SW 1271 (cell line): ENCODE measurements around the gene PPARD.
"Not testable (repeated sequence)": the region's sequence is repeated elsewhere in the genome, so short reads cannot be mapped to it uniquely, and the experiment has no call there.

Experiments
- DNase-seq, 2 experiments: peaks; one replicate each; lab custom pipeline; 2025; lab: John Stamatoyannopoulos, UW

Gene PPARD

DNA sequence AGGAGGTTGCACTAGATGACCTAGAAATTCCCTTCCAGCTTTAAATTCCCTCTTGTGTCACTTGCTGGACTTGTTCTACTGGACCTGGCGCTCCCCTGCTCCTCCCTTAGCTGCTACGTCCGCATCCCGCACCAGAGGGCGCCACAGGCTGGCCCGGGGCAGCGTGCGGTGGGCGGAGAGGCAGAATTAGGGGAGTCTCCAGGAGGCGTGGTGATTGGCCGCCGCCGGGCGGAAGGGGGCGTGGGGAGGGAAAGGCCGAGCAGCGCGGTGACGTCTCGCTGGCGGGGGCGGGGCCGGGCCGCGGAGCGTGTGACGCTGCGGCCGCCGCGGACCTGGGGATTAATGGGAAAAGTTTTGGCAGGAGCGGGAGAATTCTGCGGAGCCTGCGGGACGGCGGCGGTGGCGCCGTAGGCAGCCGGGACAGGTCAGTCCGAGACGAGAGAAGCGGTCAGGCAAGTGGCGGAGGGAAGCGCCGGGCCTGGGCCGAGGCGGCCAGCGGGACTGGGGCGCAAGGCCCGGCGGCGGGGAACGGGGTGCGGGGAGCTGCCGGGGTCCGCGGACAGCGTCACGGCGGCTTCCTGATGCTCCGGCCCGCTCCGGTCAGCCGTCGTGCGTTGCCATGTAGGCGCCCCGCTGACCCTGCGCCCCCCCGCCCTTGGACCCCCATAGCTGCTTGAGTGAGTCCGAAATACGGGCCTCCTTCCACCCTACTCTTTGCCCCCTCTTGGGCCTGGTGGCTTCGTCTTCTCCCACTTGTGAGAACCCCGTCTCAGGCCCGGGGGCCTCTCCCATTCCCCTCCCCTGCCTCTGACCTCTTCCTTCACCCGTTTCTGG lies at the start of gene PPARD:
PPARD (plus strand) TSS at position 301 of the 834 bp plus-strand sequence. CDS start 68,530 bp downstream, outside the sequence.
- DNase-seq: peak; percentile 68 to 95

DNA sequence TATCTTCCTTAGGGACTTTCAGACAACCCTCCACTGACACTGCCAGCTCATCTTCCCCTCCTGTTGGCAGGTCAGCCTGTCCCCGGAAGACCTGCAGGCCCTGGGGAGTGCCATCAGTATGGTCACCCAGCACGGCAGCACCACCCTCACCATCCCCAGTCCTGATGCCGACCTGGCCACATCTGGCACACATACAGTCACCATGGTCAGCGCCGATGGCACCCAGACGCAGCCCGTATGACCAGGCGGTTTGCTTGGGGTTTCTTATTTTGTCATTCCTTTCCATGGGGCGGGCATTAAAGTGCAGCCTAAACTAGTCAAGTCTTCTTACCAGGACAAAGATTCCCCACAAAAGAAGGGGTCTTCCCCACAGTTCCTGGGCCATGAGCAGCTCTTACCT lies 48.7 kb upstream of the PPARD start:
- no peak for DNase-seq

DNA sequence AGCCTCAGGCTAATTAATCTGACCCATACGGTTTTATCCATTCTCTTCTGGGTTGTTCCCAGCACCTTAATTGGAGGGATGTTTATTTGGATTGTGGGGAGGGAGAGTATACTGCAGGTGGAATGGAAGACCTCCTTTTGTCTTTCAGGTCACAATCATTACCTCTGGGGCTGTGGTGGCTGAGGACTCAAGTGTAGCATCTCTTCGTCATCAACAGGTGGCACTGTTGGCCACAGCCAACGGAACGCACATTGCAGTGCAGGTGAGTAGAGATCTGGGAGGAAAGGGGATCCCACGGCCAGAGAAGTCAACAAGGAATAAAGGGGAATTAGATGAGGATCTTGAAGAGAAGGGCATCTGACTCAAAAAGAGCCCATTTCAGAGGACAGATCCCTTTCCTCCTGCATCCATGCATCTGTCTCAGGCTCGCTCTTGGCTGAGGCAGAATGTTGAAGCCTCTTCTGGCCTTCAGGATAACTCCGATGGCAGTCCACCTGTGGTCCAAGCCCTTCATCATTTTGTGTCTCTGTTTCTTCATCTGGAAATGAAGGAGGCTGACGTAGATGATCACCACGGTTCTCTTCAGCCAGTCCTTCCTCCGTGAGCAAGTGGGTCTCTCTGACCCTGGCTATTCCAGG lies 47.9 kb upstream of the PPARD start:
- no peak for DNase-seq

DNA sequence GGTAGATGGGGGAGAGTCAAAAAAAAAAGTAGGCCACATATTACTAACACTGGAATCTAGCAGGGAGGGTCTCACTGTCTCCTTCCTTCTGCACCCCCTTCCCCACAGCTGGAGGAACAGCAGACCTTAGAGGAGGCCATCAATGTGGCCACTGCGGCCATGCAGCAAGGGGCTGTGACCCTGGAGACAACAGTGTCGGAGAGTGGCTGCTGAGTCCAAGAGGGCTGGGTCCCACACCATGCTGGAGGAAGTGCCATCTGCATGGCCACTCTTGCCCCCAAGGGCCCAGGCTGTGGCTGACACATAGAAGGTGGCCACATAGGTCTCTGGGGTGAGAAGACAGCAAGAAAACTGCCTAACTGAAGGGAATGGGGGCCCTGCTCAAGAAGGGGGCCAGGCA lies 47.3 kb upstream of the PPARD start:
- DNase-seq: no peak

DNA sequence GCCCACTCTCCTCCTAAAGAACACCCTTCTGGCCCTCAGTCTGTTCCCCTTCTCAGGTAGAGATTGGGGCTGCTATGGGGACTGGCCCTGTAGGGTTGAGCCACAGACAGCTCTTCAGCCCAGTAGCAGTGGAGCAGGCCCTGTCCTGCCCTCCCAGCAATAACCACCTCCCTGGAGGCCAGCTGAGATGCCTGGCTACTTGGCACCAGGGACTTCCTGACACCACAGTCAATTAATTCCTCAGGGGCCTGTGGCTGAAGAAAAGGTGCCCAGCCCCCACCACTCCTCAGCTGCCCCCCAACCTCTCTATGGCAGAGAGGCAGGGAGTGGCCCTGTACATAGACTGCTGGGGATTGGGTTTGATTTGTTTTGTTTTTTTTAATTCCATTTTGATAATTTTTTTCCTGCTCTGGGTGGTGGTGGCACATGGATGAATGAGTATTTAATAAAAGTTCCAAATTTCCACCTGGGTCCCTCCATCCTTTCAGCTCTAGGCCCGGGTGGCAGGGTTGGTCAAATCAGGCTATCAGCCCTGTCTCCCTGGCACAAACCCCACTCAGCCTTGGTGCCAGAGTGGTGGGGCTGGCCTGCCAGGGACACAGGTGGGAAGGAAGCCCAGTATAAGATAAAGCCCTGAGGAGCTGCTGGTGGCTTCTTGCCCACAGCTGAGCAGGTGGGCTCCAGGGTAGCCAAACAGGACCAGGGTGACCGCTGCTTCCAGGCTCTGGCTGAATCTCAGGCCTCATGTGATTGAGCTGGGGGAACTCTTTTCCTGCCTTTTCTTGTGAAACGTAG lies 46.6 kb upstream of the PPARD start:
- no peak for DNase-seq

DNA sequence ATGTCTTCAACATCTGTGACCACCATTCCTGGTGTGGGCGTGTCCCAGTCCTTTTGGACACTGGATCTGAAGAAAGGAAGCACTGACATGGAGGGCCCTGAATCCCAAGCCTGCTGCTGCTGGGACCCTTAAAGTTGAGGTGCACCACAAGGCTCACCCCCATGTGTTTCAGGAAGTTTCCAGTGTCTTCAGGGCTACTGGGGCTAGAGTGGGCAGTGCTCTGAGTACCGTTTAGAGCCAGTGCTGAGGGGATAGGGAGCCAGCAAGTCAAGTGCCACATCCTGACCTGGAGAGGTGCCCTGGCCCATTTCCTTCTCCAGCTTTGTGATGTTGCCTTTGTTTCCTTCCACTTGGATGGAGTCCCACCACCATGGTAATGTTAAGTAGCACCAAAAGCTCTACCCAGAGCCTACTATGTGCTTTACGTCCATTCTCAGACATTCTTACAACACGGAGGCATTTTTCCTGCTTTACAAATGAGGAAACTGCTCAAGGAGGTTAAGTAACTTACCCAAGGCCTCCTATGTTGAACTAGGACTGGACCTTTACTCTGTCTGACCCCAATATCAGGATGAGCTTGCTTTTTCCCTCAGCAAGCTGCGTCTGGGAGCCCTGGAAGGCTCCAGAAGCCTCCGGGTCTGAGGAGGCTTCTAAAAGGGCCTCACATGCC lies 45.3 kb upstream of the PPARD start:
- DNase-seq: no peak

DNA sequence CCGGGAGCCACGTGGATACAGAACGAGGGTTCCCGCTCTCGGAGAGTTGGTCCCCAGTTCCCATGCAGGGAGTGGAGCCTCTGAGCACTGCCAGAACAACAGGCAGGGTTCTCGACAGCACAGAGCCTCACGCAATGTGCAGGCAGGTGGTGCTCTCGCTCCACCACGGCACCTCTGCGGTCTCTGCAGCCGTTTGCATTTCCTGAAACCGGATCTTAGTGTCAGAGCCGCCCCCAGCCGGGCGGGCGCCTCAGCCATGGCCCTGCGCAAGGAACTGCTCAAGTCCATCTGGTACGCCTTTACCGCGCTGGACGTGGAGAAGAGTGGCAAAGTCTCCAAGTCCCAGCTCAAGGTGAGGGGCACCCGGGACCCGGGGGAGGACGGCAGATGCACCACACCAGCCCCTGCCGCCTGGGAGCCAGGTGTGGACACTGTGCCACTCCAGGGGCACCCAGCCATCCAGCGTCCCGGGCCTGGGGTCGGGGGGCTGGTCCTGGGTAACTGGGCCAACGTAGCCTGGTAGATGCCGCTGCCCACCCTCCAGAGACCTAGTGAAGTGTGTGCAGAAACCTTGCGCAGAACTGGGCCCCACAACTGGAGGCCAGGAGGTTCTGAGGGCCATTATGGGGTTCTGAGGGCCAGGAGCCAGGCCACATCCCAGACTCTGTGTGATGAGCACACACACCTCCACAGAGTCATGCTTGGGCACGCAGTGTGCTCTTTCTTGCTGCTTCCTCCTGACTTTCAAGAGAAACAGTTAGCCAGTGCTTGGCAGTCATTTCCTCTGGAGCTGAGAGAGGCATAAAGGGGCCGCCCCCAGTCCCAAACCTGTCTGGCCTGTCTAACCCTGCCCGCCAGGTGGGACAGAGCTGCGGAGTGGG lies 44.5 kb upstream of the PPARD start, which contains the start of gene DEF6:
DEF6 (plus strand) TSS at position 218 of the 881 bp plus-strand sequence; CDS start at position 257, 39 bp downstream.
- no peak for DNase-seq

DNA sequence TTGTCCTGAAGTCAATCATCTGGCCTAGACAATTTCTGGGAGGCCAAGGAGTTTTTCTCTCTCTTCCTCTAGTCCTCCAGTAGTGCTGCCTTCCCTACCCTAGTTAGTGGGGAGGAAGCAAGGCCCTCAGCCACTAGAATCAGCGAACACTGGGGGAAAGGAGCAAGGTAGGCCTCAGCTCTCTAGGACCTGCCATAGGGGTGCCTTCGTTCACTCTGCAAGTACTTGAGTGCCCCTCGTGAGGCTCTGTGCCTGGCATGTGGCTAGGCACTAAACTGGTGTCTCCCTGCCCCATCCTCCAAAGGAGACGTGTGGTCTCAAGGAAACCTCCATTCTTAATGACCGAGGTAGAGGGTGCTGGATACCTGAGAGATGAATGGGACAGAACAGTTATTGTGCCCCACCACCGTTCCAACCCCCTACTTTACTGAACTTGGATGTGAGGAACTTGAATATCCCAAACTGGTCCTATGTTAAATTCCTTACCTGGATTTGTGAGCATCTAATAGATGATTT lies 43.7 kb upstream of the PPARD start:
- no peak for DNase-seq

DNA sequence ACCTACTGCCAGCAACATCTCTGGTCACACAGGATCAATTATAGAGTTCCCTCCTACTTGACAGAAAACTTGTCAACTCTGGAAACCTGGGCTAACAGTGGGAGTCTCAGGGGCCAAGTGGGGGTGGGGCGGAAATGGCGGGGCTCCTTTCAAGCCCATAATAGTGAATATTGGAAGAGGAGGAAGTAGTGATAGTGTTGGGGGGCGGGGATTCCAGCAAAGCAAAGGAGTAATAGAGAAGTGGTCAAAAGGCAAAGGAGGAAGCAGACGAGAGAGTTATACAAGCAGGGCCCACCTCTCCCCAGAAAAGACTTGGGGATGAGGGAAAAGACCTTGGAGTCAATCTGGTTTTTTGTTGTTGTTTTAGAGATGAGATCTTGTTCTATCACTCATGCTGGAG lies 42.7 kb upstream of the PPARD start:
- no peak for DNase-seq

DNA sequence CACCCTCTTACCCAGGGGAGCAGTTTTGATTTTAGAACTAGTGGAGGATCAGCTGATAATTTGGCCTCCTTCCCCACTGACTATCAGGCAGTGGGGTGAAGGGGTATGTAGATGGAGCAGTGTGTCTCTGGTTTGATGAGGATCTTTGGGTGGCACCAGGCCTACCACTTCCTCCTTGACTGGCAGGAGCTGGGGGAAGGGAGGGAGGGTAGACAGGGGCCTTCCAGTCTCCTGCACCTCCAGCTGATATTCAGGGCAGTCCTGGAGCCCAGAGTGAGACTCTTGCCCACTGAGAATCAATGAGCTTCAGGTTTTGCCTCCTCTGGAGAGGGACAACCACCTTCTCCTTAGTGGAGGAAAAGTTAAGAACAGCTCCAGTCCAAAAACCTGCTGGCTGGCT lies 41.5 kb upstream of the PPARD start:
- DNase-seq: no peak

DNA sequence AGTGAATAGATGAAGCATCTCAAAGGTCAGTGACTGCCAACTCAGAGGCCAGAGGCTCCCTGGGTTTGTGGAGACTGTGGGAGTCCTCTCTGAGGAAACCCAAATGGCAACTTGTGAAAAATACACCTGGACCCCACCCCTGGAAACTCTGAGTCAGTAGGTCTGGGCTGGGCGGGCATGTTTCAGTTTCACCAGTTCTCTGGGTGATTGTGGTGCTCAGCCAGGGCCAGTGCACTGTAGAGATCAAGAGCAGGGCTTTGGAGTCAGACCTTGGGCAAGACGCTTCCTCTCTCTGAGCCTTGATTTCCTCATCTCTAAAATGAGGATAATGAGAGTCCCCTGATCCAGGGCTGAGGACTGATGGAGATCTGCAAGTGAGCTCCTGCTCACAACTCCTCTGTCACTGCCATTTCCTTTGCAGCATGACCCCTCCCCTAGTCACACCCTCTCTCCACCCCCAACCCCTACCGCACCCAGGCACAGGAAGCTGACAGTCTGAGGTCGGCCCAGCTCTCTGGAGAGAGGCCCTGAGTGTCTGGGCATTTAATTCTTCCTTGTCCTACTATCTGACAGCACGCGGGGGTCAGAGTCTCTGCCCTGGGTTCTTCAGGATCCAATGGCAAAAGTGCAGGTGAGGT lies 39.6 kb upstream of the PPARD start:
- no peak for DNase-seq

DNA sequence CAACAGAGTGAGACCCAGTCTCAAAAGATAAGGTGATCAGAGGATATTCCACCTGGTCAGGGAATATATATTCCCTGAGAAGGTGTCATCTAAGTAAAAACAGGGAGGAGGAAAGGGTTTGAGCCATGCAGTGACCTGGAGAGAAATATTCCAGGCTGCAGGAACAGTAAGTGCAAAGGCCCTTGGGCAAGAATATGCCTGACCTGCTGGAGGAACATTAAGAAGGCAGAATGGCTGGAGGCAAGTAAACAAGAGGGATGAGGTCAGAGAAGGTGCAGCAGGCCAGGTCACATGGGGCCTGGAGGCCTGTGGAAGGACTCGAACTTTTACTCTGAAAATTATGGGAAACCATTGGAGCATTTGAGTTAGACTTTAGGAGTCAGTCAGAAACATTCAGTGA lies 38.1 kb upstream of the PPARD start:
- no peak for DNase-seq

DNA sequence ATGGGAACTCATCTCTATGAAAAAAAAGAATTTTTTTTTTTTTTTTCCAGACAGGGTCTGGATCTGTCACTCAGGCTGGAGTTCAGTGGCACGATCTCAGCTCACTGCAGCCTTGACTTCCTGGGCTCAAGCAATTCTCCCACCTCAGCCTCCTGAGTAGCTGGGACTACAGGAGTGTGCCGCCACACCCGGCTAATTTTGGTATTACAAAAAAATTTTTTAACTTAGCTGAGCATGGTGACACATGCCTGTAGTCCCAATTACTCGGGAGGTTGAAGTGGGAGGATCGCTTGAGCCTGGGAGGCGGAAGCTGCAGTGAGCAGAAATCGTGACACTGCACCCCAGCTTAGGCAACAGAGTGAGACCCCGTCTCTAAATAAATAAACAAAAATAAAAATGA lies 37.2 kb upstream of the PPARD start:
- DNase-seq: no peak

DNA sequence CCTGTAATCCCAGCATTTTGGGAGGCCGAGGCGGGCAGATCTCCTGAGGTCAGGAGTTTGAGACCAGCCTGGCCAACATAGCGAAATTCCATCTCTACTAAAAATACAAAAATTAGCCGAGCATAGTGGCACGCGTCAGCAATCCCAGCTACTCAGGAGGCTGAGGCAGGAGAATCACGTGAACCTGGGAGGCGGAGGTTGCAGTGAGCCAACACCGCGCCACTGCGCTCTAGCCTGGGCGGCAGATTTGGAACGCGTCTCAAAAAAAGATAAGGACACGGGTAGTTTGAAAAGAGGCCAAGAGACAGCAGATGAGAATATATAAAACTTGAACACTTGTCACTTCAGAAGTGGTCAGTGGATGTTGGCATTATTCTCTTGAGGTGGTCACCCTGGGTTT lies 35.2 kb upstream of the PPARD start:
- not testable (repeated sequence) for DNase-seq

DNA sequence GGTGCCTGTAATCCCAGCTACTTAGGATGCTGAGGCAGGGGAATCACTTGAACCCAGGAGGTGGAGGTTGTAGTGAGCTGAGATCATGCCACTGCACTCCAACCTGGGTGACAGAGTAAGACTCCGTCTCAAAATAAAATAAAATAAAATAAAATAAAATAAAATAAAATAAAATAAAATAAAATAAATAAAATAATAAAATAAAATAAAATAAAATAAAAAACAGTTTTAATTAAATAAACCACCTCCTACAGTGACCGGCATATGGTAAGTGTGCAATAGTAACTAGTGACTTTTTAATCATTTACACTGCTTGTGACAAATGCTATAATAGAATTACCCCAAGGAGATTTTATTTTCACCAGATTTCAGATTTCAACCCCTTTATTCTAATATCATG lies 33.8 kb upstream of the PPARD start:
- DNase-seq: not testable (repeated sequence)

DNA sequence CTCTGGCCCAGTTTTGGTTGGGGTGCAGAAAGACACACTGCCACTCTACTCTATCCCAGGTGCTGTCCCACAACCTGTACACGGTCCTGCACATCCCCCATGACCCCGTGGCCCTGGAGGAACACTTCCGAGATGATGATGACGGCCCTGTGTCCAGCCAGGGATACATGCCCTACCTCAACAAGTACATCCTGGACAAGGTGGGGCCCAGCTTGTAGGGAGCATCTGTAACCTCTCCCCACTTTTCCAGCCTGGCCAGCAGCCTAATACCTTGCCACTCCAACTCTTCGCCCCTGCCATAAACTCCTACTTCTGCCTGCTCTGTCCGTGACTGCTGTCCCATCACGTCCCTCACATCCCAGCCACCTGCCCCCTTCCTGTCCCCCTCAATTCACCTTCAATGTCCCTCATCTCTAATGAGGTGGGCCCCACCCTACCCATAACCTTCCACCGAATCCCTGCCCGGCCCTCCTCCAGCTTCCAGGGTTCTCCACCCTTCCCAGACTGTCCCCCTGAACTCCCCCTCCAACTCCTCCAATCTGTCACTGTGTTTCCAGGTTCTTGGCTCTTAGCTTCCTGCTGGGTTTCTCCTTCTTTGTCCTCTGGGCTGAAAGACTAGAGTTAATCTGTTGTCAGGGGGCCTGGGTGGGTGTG lies 32.6 kb upstream of the PPARD start:
- no peak for DNase-seq

DNA sequence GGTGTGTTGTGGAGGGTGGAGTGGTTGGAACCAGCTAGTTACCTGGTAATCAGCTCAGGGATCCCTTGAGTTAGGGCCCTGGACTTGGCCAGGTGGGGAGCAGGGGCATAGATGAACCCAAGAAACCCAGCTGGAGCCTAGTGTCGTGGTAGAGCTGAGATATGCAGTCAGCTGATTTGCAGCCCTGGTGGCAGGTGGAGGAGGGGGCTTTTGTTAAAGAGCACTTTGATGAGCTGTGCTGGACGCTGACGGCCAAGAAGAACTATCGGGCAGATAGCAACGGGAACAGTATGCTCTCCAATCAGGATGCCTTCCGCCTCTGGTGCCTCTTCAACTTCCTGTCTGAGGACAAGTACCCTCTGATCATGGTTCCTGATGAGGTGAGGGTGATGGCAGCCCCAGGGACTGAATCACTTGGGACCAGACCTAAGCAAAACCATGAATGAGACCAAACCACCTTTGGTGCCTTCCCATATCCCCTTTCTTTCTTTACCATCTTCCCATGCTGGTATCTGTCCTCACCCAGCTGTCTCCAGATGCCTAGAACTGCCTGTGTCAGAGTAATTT lies 32.0 kb upstream of the PPARD start:
- no peak for DNase-seq

DNA sequence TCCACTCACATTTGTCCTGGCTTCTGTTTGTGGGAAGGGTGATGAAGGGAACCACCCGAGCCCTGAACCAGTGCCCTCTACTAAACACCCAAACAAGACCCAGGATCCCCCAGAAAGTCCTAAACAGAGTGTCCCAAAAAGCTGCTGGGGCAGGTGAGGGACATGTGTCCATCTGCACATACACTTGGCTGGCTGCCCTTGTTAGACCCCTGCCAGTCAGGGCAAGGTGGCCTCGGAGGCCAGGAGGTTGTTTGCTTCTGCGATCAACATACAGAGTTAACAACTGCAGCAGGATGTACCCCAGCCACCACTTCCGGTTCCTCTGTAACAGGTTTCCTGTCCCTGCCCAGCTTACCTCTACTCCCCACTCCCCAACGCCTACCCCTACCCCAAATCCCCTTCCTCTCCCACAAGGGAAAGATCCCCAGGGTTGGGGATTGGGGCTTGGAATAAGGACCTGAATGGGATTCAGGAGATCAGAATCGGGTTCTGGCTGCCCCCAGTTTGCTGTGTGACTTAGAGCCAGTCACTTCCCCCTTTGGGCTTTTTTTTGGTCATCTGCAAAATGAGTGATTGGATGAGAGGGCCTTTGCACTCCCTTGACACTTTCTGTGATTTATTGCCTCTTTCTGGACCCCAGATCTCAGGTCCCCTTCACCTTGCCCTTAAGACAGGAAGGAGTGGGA lies 30.8 kb upstream of the PPARD start:
- DNase-seq: no peak
